Activated CD4-positive, alpha-beta memory T cell treated with anti-CD3 and anti-CD28 coated beads for 36 hours (primary cell): ENCODE results near the gene BCL2A1. TPM values are rescaled to one million over a fixed set of nuclear protein-coding genes. Genes with fewer than 3 reads are reported as not detected.

ENCODE experiments used
- CTCF ChIA-PET: fragments of 350-600 bp; sonication (Branson Sonifier 250); formaldehyde crosslinking; loops from one replicate; lab custom pipeline; 2021; ENCODE audit warnings: antibody characterized with exemption, inconsistent platforms; lab: Charles Lee
- POLR2A ChIA-PET: fragments of 350-600 bp; sonication (Branson Sonifier 250); formaldehyde crosslinking; loops from one replicate; lab custom pipeline; 2021; ENCODE audit warnings: antibody characterized with exemption; lab: Charles Lee
- DNase-seq: peaks from one replicate; pipeline ENCODE4 v3.0.0-alpha.2; 2020
- H3K27ac Mint-ChIP-seq: one replicate; pipeline ENCODE4 v1.8.0; 2021; ENCODE audit warnings: mixed read lengths
- H3K27me3 Mint-ChIP-seq: one replicate; pipeline ENCODE4 v1.8.0; 2021; ENCODE audit warnings: mixed read lengths
- H3K36me3 Mint-ChIP-seq: one replicate; pipeline ENCODE4 v1.8.0; 2021; ENCODE audit warnings: mixed read lengths
- H3K4me1 Mint-ChIP-seq: one replicate; pipeline ENCODE4 v1.8.0; 2021; ENCODE audit warnings: low read depth, mixed read lengths
- H3K4me3 Mint-ChIP-seq: one replicate; pipeline ENCODE4 v1.8.0; 2021; ENCODE audit warnings: mild to moderate bottlenecking, mixed read lengths
- H3K9me3 Mint-ChIP-seq: one replicate; pipeline ENCODE4 v1.8.0; 2021; ENCODE audit warnings: mixed read lengths
- intact Hi-C: fragments of 100-400 bp; cut with micrococcal nuclease; formaldehyde crosslinking; loops from one replicate; pipeline ENCODE4 v1.15.1; 2023
- total RNA-seq, 2 experiments: library from RNA; stranded (reverse); gene quantifications; one replicate each; pipeline ENCODE4 v1.2.3, GENCODE V29; 2021

Gene BCL2A1
- total RNA-seq, 2 experiments from 2014 or later: 110 to 111 TPM

- Mint-ChIP-seq H3K36me3 (peaks cover 3% of the 10 kb centered on the region), H3K4me3 (no peak overlapping the region), H3K27ac (no peak overlapping the region), H3K9me3 (no peaks in the 10 kb centered on the region), H3K4me1 (peaks cover 34% of the 10 kb centered on the region), H3K27me3 (no peaks in the 10 kb centered on the region)
- POLR2A ChIA-PET: no interaction called here
- CTCF ChIA-PET: no interaction called here
- intact Hi-C loops: no loop called here
- no peak for DNase-seq
Observed at GRCh38 chr15:79954661-79955060, 16.3 kb downstream of the BCL2A1 start.

GRCh38 chr15:79953951-79954444 is 17.0 kb downstream of the BCL2A1 start:
- ChIA-PET CTCF (interaction anchor here (0.6 kb wide), 1 partner anchor 39 kb away, joined by 3 read pairs; no protein-coding TSS in a partner anchor), POLR2A (no interaction called here)

GRCh38 chr15:79952329-79952728 is 18.7 kb downstream of the BCL2A1 start:
- Mint-ChIP-seq H3K9me3 (no peaks in the 10 kb centered on the region), H3K4me1 (peaks cover 22% of the 10 kb centered on the region), H3K36me3 (no peaks in the 10 kb centered on the region), H3K4me3 (no peak overlapping the region), H3K27me3 (no peaks in the 10 kb centered on the region), H3K27ac (no peak overlapping the region)
- no peak for DNase-seq
- CTCF ChIA-PET: interaction anchor here (0.5 to 0.8 kb wide), 2 partner anchors 102 to 221 kb away, joined by 3 to 4 read pairs; no protein-coding TSS in a partner anchor
- POLR2A ChIA-PET: interaction anchor here (0.8 kb wide), 1 partner anchor 15 kb away, joined by 3 read pairs; no protein-coding TSS in a partner anchor
- intact Hi-C loops: no loop called here

More at GRCh38 chr15:79953951-79954444, 17.0 kb downstream of the BCL2A1 start:
- intact Hi-C loops: no loop called here
- DNase-seq: no peak
- no peak overlapping the region for H3K4me3 Mint-ChIP-seq
- peaks cover 30% of the 10 kb centered on the region for H3K4me1 Mint-ChIP-seq
- no peaks in the 10 kb centered on the region for H3K36me3 Mint-ChIP-seq
- no peaks in the 10 kb centered on the region for H3K27me3 Mint-ChIP-seq
- no peaks in the 10 kb centered on the region for H3K9me3 Mint-ChIP-seq
- no peak overlapping the region for H3K27ac Mint-ChIP-seq

GRCh38 chr15:79950247-79950646 is 20.7 kb downstream of the BCL2A1 start:
- CTCF ChIA-PET: no interaction called here
- POLR2A ChIA-PET: no interaction called here

DNA sequence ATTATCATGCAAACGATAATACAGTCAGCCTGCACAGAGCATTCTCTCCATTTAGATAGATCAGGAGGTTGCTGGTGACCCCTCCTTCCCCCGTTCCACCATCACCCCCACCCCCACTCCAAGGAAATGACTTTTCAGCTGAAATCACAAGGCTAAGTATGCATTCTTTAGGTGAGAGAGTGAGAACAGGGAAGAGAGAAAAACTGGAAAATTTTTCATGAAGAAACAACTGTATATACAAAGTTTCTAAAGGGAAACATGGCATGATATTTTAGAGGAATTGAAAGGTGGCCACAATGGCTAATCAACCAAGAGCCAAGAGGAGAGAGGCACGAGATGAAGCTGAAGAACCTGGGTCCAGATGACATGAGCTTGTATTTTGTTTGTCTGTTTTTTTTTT is 22.2 kb downstream of the BCL2A1 start:
- POLR2A ChIA-PET: interaction anchor here (0.6 to 5.6 kb wide), 2 partner anchors 19 to 26 kb away, joined by 3 to 29 read pairs; no protein-coding TSS in a partner anchor
- DNase-seq: no peak
- intact Hi-C loops: loop anchor here (1.0 kb wide), 1 partner anchor 10 kb away; no protein-coding TSS in a partner anchor
- Mint-ChIP-seq H3K27ac (no peak overlapping the region), H3K27me3 (no peaks in the 10 kb centered on the region), H3K4me3 (no peak overlapping the region), H3K9me3 (no peaks in the 10 kb centered on the region), H3K36me3 (no peaks in the 10 kb centered on the region), H3K4me1 (peaks cover 14% of the 10 kb centered on the region)
- CTCF ChIA-PET: interaction anchor here (1.3 kb wide), 1 partner anchor 44 kb away, joined by 5 read pairs; no protein-coding TSS in a partner anchor

More at GRCh38 chr15:79950247-79950646, 20.7 kb downstream of the BCL2A1 start:
- intact Hi-C loops: no loop called here
- Mint-ChIP-seq H3K27me3 (no peaks in the 10 kb centered on the region), H3K4me3 (no peak overlapping the region), H3K9me3 (no peaks in the 10 kb centered on the region), H3K36me3 (no peaks in the 10 kb centered on the region), H3K4me1 (peaks cover 22% of the 10 kb centered on the region), H3K27ac (no peak overlapping the region)
- no peak for DNase-seq

- Mint-ChIP-seq H3K4me3 (no peak overlapping the region), H3K4me1 (peaks cover 14% of the 10 kb centered on the region), H3K9me3 (no peaks in the 10 kb centered on the region), H3K27ac (no peak overlapping the region), H3K36me3 (no peaks in the 10 kb centered on the region), H3K27me3 (no peaks in the 10 kb centered on the region)
- ChIA-PET CTCF (interaction anchor here (1.3 kb wide), 1 partner anchor 45 kb away, joined by 5 read pairs; no protein-coding TSS in a partner anchor), POLR2A (interaction anchor here (0.6 to 5.6 kb wide), 2 partner anchors 19 to 25 kb away, joined by 3 to 29 read pairs; no protein-coding TSS in a partner anchor)
- intact Hi-C loops: loop anchor here (1.0 kb wide), 1 partner anchor 10 kb away; no protein-coding TSS in a partner anchor
- DNase-seq: no peak
Observed at GRCh38 chr15:79948095-79948695, 22.8 kb downstream of the BCL2A1 start.

- no peak for DNase-seq
- ChIA-PET POLR2A (interaction anchor here (0.8 to 5.6 kb wide), 3 partner anchors 20 to 50 kb away, joined by 3 to 29 read pairs (median 4); partner anchors contain the start of gene MTHFS), CTCF (interaction anchor here (1.7 kb wide), 1 partner anchor 93 kb away, joined by 7 read pairs; no protein-coding TSS in a partner anchor)
- intact Hi-C loops: no loop called here
- no peaks in the 10 kb centered on the region for H3K36me3 Mint-ChIP-seq
- H3K27ac Mint-ChIP-seq: no peak overlapping the region
- no peaks in the 10 kb centered on the region for H3K9me3 Mint-ChIP-seq
- H3K4me3 Mint-ChIP-seq: no peak overlapping the region
- H3K4me1 Mint-ChIP-seq: peaks cover 22% of the 10 kb centered on the region
- H3K27me3 Mint-ChIP-seq: no peaks in the 10 kb centered on the region
Observed at GRCh38 chr15:79947009-79947408, 24.0 kb downstream of the BCL2A1 start.

DNA sequence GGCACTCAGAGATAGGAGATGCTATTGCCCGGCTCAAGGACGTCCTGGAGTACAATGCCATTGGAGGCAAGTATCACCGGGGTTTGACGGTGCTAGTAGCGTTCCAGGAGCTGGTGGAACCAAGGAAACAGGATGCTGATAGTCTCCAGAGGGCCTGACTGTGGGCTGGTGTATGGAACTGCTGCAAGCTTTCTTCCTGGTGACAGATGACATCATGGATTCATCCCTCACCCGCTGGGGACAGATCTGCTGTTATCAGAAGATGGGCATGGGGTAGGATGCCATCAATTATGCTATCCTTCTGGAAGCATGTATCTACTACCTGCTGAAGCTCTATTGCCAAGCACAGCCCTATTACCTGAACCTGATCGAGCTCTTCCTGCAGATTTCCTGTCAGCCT is 26.4 kb downstream of the BCL2A1 start:
- intact Hi-C loops: no loop called here
- Mint-ChIP-seq H3K9me3 (no peaks in the 10 kb centered on the region), H3K4me1 (peaks cover 23% of the 10 kb centered on the region), H3K36me3 (no peaks in the 10 kb centered on the region), H3K4me3 (no peak overlapping the region), H3K27me3 (no peaks in the 10 kb centered on the region), H3K27ac (no peak overlapping the region)
- no peak for DNase-seq
- ChIA-PET POLR2A (interaction anchor here (1.5 to 5.6 kb wide), 2 partner anchors 22 to 23 kb away, joined by 4 to 29 read pairs; no protein-coding TSS in a partner anchor), CTCF (no interaction called here)

DNA sequence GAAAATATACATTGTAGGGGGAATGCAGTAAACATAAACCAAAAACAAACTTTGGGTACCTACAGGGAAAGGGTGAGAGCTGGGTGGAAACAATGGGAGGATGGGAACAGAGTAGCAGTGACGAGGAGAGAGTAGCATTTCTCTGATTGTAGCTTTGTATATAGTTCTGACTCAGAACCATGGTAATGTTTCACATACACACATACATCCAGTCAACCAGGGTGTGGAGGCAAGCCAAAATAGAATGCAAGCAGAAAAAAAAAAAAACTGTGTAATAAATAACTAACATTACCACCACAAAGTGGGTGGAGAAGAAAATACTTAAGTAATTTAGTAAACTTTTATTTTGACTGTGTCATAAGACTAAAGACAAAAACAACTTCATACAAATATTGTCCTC is 27.2 kb downstream of the BCL2A1 start:
- H3K4me3 Mint-ChIP-seq: no peak overlapping the region
- ChIA-PET CTCF (interaction anchor here (0.6 to 1.0 kb wide), 2 partner anchors 22 to 1187 kb away, joined by 4 read pairs; no protein-coding TSS in a partner anchor), POLR2A (interaction anchor here (1.1 to 5.6 kb wide), 4 partner anchors 21 to 46 kb away, joined by 4 to 29 read pairs (median 10); partner anchors contain the start of gene BCL2A1)
- H3K36me3 Mint-ChIP-seq: no peaks in the 10 kb centered on the region
- H3K9me3 Mint-ChIP-seq: no peaks in the 10 kb centered on the region
- no peaks in the 10 kb centered on the region for H3K27me3 Mint-ChIP-seq
- intact Hi-C loops: loop anchor here (1.0 kb wide), 3 partner anchors 14 to 47 kb away; partner anchors contain the start of gene MTHFS
- no peak for DNase-seq
- peak overlapping the region; percentile 35 for H3K27ac Mint-ChIP-seq
- peaks cover 23% of the 10 kb centered on the region for H3K4me1 Mint-ChIP-seq

GRCh38 chr15:79942741-79943481 is 28.1 kb downstream of the BCL2A1 start:
- ChIA-PET POLR2A (interaction anchor here (1.1 to 5.6 kb wide), 5 partner anchors 20 to 45 kb away, joined by 4 to 29 read pairs (median 7); partner anchors contain the start of gene BCL2A1), CTCF (interaction anchor here (0.6 to 1.0 kb wide), 3 partner anchors 23 to 1186 kb away, joined by 3 to 4 read pairs (median 4); no protein-coding TSS in a partner anchor)
- intact Hi-C loops: loop anchor here (1.0 kb wide), 3 partner anchors 15 to 46 kb away; partner anchors contain the start of gene MTHFS

DNA sequence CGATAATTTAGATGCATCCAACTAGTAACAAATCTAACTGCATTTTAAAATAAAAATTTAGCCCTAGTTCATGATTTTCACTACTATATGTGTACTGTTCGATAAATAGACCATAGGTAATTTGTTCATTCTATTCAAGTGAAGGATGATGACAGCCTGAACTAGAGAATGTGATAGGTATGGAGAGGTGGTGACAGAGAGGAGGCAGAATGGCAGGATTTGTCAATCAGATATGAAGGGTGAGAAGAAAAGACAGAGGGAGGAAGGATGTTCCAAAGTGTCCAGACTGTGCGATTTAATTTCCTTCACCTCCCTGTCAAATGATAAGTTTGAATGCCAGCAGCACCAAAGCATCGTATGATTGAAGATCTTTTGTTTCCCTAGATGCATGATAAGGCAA is 31.6 kb downstream of the BCL2A1 start:
- no peaks in the 10 kb centered on the region for H3K36me3 Mint-ChIP-seq
- no peak for DNase-seq
- H3K27ac Mint-ChIP-seq: no peak overlapping the region
- no peak overlapping the region for H3K4me3 Mint-ChIP-seq
- H3K9me3 Mint-ChIP-seq: no peaks in the 10 kb centered on the region
- CTCF ChIA-PET: no interaction called here
- POLR2A ChIA-PET: no interaction called here
- intact Hi-C loops: no loop called here
- peaks cover 19% of the 10 kb centered on the region for H3K4me1 Mint-ChIP-seq
- H3K27me3 Mint-ChIP-seq: peaks cover 2% of the 10 kb centered on the region

More at GRCh38 chr15:79942741-79943481, 28.1 kb downstream of the BCL2A1 start:
- peak overlapping the region; percentile 35 for H3K27ac Mint-ChIP-seq
- peaks cover 23% of the 10 kb centered on the region for H3K4me1 Mint-ChIP-seq
- H3K4me3 Mint-ChIP-seq: no peak overlapping the region
- H3K36me3 Mint-ChIP-seq: no peaks in the 10 kb centered on the region
- no peaks in the 10 kb centered on the region for H3K9me3 Mint-ChIP-seq
- no peaks in the 10 kb centered on the region for H3K27me3 Mint-ChIP-seq
- DNase-seq: no peak
